Smooth muscle cell (in vitro differentiated cells): Measurements from ENCODE around the gene C10orf88. TPM values are rescaled to one million over a fixed set of nuclear protein-coding genes. Genes with fewer than 3 reads are reported as not detected.

Experiments used
- DNase-seq: peaks from one replicate; lab custom pipeline; 2025; ENCODE audit not compliant: unreplicated experiment; lab: John Stamatoyannopoulos, UW
- H2AFZ ChIP-seq: fragments of 200-600 bp; sonication (generic); 2 replicates; pipeline ENCODE4 v1.6.0; 2016; ENCODE audit warnings: antibody characterized with exemption, low read depth, mild to moderate bottlenecking
- H3F3A ChIP-seq: fragments of 200-600 bp; sonication (generic); 2 replicates; pipeline ENCODE4 v1.6.0; 2017; ENCODE audit warnings: antibody characterized with exemption, low read depth
- H3K27ac ChIP-seq: fragments of 200-600 bp; sonication (generic); 2 replicates; pipeline ENCODE4 v1.5.1; 2016; ENCODE audit warnings: low read depth, mild to moderate bottlenecking
- H3K27me3 ChIP-seq: fragments of 200-600 bp; sonication (generic); 2 replicates; pipeline ENCODE4 v1.6.1; 2016; ENCODE audit warnings: low read depth, mild to moderate bottlenecking
- H3K36me3 ChIP-seq: fragments of 200-600 bp; sonication (generic); 2 replicates; pipeline ENCODE4 v1.5.1; 2016; ENCODE audit warnings: low read depth
- H3K4me1 ChIP-seq: fragments of 200-600 bp; sonication (generic); 2 replicates; pipeline ENCODE4 v1.5.1; 2016; ENCODE audit warnings: low read depth
- H3K4me2 ChIP-seq: fragments of 200-600 bp; sonication (generic); 2 replicates; pipeline ENCODE4 v1.6.0; 2016; ENCODE audit warnings: mild to moderate bottlenecking
- H3K4me3 ChIP-seq: fragments of 200-600 bp; sonication (generic); 2 replicates; pipeline ENCODE4 v1.5.1; 2016; ENCODE audit warnings: mild to moderate bottlenecking
- H3K79me2 ChIP-seq: fragments of 200-600 bp; sonication (generic); 2 replicates; pipeline ENCODE4 v1.6.0; 2016; ENCODE audit warnings: low read depth, mild to moderate bottlenecking
- H3K9ac ChIP-seq: fragments of 200-600 bp; sonication (generic); 2 replicates; pipeline ENCODE4 v1.6.0; 2016; ENCODE audit warnings: low read depth
- H3K9me3 ChIP-seq: fragments of 200-600 bp; sonication (generic); replicated peaks from 2 replicates; pipeline ENCODE4 v1.5.1; 2016; ENCODE audit warnings: low read depth
- H4K20me1 ChIP-seq: fragments of 200-600 bp; sonication (generic); 2 replicates; pipeline ENCODE4 v1.6.0; 2016; ENCODE audit warnings: low read depth
- CTCF ChIP-seq: fragments of 200-600 bp; sonication (generic); IDR thresholded peaks from 2 replicates; pipeline ENCODE4 v1.5.1; 2017; ENCODE audit warnings: borderline replicate concordance, mild to moderate bottlenecking, antibody characterized with exemption; ENCODE audit not compliant: insufficient read depth, poor library complexity, severe bottlenecking
- WGBS: methylation state at CpG from one replicate; pipeline ENCODE4 v1.1.7; 2016; ENCODE audit warnings: low lambda C conversion rate; 5-methylcytosine and 5-hydroxymethylcytosine counted together
- polyA plus RNA-seq: library from polyadenylated mRNA; unstranded; fragments of >200 nt; fragmentation: Nextera tagmentation; extraction: Ambion mirVana; gene quantifications from 2 replicates; pipeline ENCODE4 v1.2.1, GENCODE V29; 2016
- total RNA-seq: library from RNA; depleted of rRNA; stranded (reverse); fragments of >200 nt; gene quantifications from 2 replicates; pipeline ENCODE4 v1.2.3, GENCODE V29; 2014

The C10orf88 gene
- total and polyA plus RNA-seq, 2 experiments from 2014 or later, result 12.0 to 15.3 TPM

- peaks cover 6% of the 10 kb centered on the region for H3K36me3 ChIP-seq
- no peak overlapping the region for H2AFZ ChIP-seq
- H3K27me3 ChIP-seq, result no peaks in the 10 kb centered on the region
- peaks cover 47% of the 10 kb centered on the region for H4K20me1 ChIP-seq
- WGBS, result 96% methylated on average over 4 of the region's 4 CpGs
- no peaks in the 10 kb centered on the region for H3K9me3 ChIP-seq
- no peak overlapping the region for H3K4me3 ChIP-seq
- no peaks in the 10 kb centered on the region for H3F3A ChIP-seq
- TF ChIP-seq CTCF, result no peak
- H3K79me2 ChIP-seq, result peaks cover 17% of the 10 kb centered on the region
- H3K9ac ChIP-seq, result no peak overlapping the region
- no peak for DNase-seq
- no peaks in the 10 kb centered on the region for H3K4me1 ChIP-seq
- no peak overlapping the region for H3K4me2 ChIP-seq
- no peak overlapping the region for H3K27ac ChIP-seq
Observed at GRCh38 chr10:122995936-122996335, 41.9 kb upstream of the C10orf88 start.

- no peaks in the 10 kb centered on the region for H3K27me3 ChIP-seq
- no peak overlapping the region for H2AFZ ChIP-seq
- no peak overlapping the region for H3K9ac ChIP-seq
- H3K79me2 ChIP-seq, result peaks cover 8% of the 10 kb centered on the region
- no peaks in the 10 kb centered on the region for H3F3A ChIP-seq
- 98% methylated on average over 6 of the region's 6 CpGs for WGBS
- DNase-seq, result no peak
- H3K4me2 ChIP-seq, result no peak overlapping the region
- no peak overlapping the region for H3K4me3 ChIP-seq
- H3K9me3 ChIP-seq, result no peaks in the 10 kb centered on the region
- no peak overlapping the region for H3K27ac ChIP-seq
- no peak for TF ChIP-seq CTCF
- H3K36me3 ChIP-seq, result peaks cover 6% of the 10 kb centered on the region
- peaks cover 26% of the 10 kb centered on the region for H4K20me1 ChIP-seq
- H3K4me1 ChIP-seq, result no peaks in the 10 kb centered on the region
Observed at GRCh38 chr10:122993797-122994336, 39.8 kb upstream of the C10orf88 start.

- no peak for DNase-seq
- H3K27me3 ChIP-seq, result no peaks in the 10 kb centered on the region
- no peaks in the 10 kb centered on the region for H3K79me2 ChIP-seq
- no peak overlapping the region for H3K27ac ChIP-seq
- peaks cover 10% of the 10 kb centered on the region for H4K20me1 ChIP-seq
- H3K36me3 ChIP-seq, result peaks cover 6% of the 10 kb centered on the region
- H2AFZ ChIP-seq, result no peak overlapping the region
- 98% methylated on average over 1 of the region's 1 CpG for WGBS
- H3K9ac ChIP-seq, result no peak overlapping the region
- H3K9me3 ChIP-seq, result no peaks in the 10 kb centered on the region
- TF ChIP-seq CTCF, result no peak
- no peaks in the 10 kb centered on the region for H3K4me1 ChIP-seq
- H3K4me2 ChIP-seq, result no peak overlapping the region
- no peak overlapping the region for H3K4me3 ChIP-seq
- H3F3A ChIP-seq, result no peaks in the 10 kb centered on the region
Observed at GRCh38 chr10:122992031-122992585, 38.1 kb upstream of the C10orf88 start.

- H4K20me1 ChIP-seq, result no peaks in the 10 kb centered on the region
- no peak overlapping the region for H3K4me2 ChIP-seq
- no peak overlapping the region for H3K4me3 ChIP-seq
- H3K9ac ChIP-seq, result no peak overlapping the region
- H3K27me3 ChIP-seq, result no peaks in the 10 kb centered on the region
- H3F3A ChIP-seq, result no peaks in the 10 kb centered on the region
- H3K9me3 ChIP-seq, result no peaks in the 10 kb centered on the region
- H3K36me3 ChIP-seq, result peaks cover 6% of the 10 kb centered on the region
- no peaks in the 10 kb centered on the region for H3K79me2 ChIP-seq
- no peak for TF ChIP-seq CTCF
- no peak overlapping the region for H2AFZ ChIP-seq
- H3K27ac ChIP-seq, result no peak overlapping the region
- no peak for DNase-seq
- H3K4me1 ChIP-seq, result no peaks in the 10 kb centered on the region
- WGBS, result 80% methylated on average over 5 of the region's 5 CpGs
Observed at GRCh38 chr10:122990278-122990677, 36.3 kb upstream of the C10orf88 start.
